H1 (cell line): ENCODE measurements around the gene CWH43. TPM values are rescaled to one million over a fixed set of nuclear protein-coding genes. Genes with fewer than 3 reads are reported as not detected.

Source experiments
- CTCF ChIA-PET: fragments of 300-600 bp; sonication (Branson Sonifier 250); formaldehyde crosslinking; loops from one replicate; lab custom pipeline; 2021; ENCODE audit not compliant: partially characterized antibody; lab: Charles Lee
- POLR2A ChIA-PET: fragments of 300-600 bp; sonication (Branson Sonifier 250); formaldehyde crosslinking; loops from one replicate; lab custom pipeline; 2021; ENCODE audit warnings: inconsistent platforms; ENCODE audit not compliant: partially characterized antibody; lab: Charles Lee
- DNase-seq, 2 experiments: peaks; one replicate each; pipeline versions ENCODE4 v3.0.0 to v3.0.0-alpha.2; 2010 to 2022; ENCODE audit warnings: low spot score in 2 of 2, low read depth in 1 of 2, mixed read lengths in 1 of 2
- FAIRE-seq: peaks from 2 replicates; lab custom pipeline; 2011; peaks lifted over from hg19 to GRCh38; lab: Jason Lieb, UNC
- H2AFZ ChIP-seq: 2 replicates; pipeline ENCODE4 v1.8.1; 2012; ENCODE audit warnings: low read length, inconsistent platforms
- H2AK5ac ChIP-seq: 2 replicates; pipeline ENCODE4 v1.6.1; 2013; ENCODE audit warnings: low read depth, low read length
- H2BK120ac ChIP-seq: replicated peaks from 2 replicates; pipeline ENCODE3; 2013; ENCODE audit warnings: low read depth, low read length, inconsistent platforms
- H2BK12ac ChIP-seq: 2 replicates; pipeline ENCODE4 v1.6.1; 2013; ENCODE audit warnings: low read depth, low read length
- H2BK15ac ChIP-seq: 2 replicates; pipeline ENCODE4 v1.6.1; 2013; ENCODE audit warnings: low read length
- H2BK20ac ChIP-seq: 2 replicates; pipeline ENCODE4 v1.6.1; 2013; ENCODE audit warnings: low read length
- H2BK5ac ChIP-seq: 2 replicates; pipeline ENCODE4 v1.6.1; 2013; ENCODE audit warnings: low read depth, low read length
- H3K14ac ChIP-seq: 2 replicates; pipeline ENCODE4 v1.6.1; 2013; ENCODE audit warnings: inconsistent platforms; ENCODE audit not compliant: insufficient read length
- H3K18ac ChIP-seq: 2 replicates; pipeline ENCODE4 v1.6.1; 2013; ENCODE audit warnings: low read length; ENCODE audit errors: extremely low read depth
- H3K23ac ChIP-seq: 2 replicates; pipeline ENCODE4 v1.6.1; 2013; ENCODE audit warnings: inconsistent platforms; ENCODE audit not compliant: insufficient read length
- H3K23me2 ChIP-seq: 2 replicates; pipeline ENCODE4 v1.6.1; 2013; ENCODE audit warnings: low read depth, low read length
- H3K27ac ChIP-seq: 2 replicates; pipeline ENCODE4 v1.6.1; 2011; ENCODE audit warnings: low read depth, low read length, inconsistent platforms
- H3K27me3 ChIP-seq, 4 experiments: replicated peaks in 1 of 4; 1 replicate in 1 of 4; 2 replicates in 3 of 4; pipeline versions ENCODE4 v1.6.1 to v1.8.1; 2011 to 2013; ENCODE audit warnings: low read length in 3 of 4, mild to moderate bottlenecking in 3 of 4, inconsistent platforms in 2 of 4, mixed read lengths in 2 of 4, moderate library complexity in 1 of 4; ENCODE audit not compliant: control insufficient read depth in 3 of 4, insufficient read depth in 3 of 4; ENCODE audit errors: extremely low read depth in 1 of 4
- H3K36me3 ChIP-seq, 4 experiments: 2 replicates each; pipeline versions ENCODE4 v1.6.1 to v1.8.1; 2011 to 2013; ENCODE audit warnings: mild to moderate bottlenecking in 4 of 4, low read length in 3 of 4, moderate library complexity in 2 of 4, control low read depth in 1 of 4, inconsistent platforms in 1 of 4; ENCODE audit not compliant: insufficient read depth in 4 of 4, control insufficient read depth in 2 of 4
- H3K4ac ChIP-seq: replicated peaks from 2 replicates; pipeline ENCODE3; 2013; ENCODE audit warnings: low read length, low read depth, mixed read lengths, inconsistent platforms; ENCODE audit not compliant: insufficient read length
- H3K4me1 ChIP-seq, 4 experiments: replicated peaks in 1 of 4; 1 replicate in 1 of 4; 2 replicates in 3 of 4; pipeline versions ENCODE4 v1.6.1 to v1.8.1; 2011 to 2013; ENCODE audit warnings: low read length in 3 of 4, inconsistent platforms in 2 of 4, mixed read lengths in 1 of 4; ENCODE audit not compliant: insufficient read depth in 4 of 4, control insufficient read depth in 3 of 4
- H3K4me2 ChIP-seq, 2 experiments: 2 replicates each; pipeline versions ENCODE4 v1.6.1 to v1.8.1; 2011 to 2013; ENCODE audit warnings: low read depth in 2 of 2, low read length in 2 of 2, control low read depth in 1 of 2, inconsistent platforms in 1 of 2, mild to moderate bottlenecking in 1 of 2; ENCODE audit not compliant: insufficient read depth in 1 of 2
- H3K4me3 ChIP-seq, 4 experiments: fragments of 200-600, 300-600 bp in 1 of 4; sonication (generic), shearing (Covaris generic), sonication (Bioruptor Twin) in 1 of 4; 2 replicates each; pipeline versions ENCODE4 v1.5.1 to v1.8.1; 2011 to 2016; ENCODE audit warnings: low read length in 4 of 4, low read depth in 3 of 4, control low read depth in 2 of 4, inconsistent platforms in 2 of 4, mild to moderate bottlenecking in 2 of 4, mixed read lengths in 1 of 4, moderate library complexity in 1 of 4; ENCODE audit not compliant: insufficient read depth in 2 of 4; ENCODE audit errors: extremely low read depth in 1 of 4
- H3K56ac ChIP-seq: replicated peaks from 2 replicates; pipeline ENCODE3; 2013; ENCODE audit warnings: low read depth, mild to moderate bottlenecking, mixed read lengths, low read length, inconsistent platforms; ENCODE audit not compliant: insufficient read length
- H3K79me1 ChIP-seq: 2 replicates; pipeline ENCODE4 v1.6.1; 2013; ENCODE audit warnings: low read depth, low read length, control low read depth
- H3K79me2 ChIP-seq, 2 experiments: 2 replicates each; pipeline versions ENCODE4 v1.6.1 to v1.8.1; 2012 to 2013; ENCODE audit warnings: low read length in 2 of 2, mild to moderate bottlenecking in 2 of 2, inconsistent platforms in 1 of 2; ENCODE audit not compliant: insufficient read depth in 2 of 2, control insufficient read depth in 1 of 2
- H3K9ac ChIP-seq, 4 experiments: replicated peaks in 1 of 4; 1 replicate in 1 of 4; 2 replicates in 3 of 4; pipeline versions ENCODE4 v1.6.1 to v1.8.1; 2011 to 2013; ENCODE audit warnings: low read depth in 3 of 4, low read length in 3 of 4, control low read depth in 2 of 4, mild to moderate bottlenecking in 2 of 4, moderate library complexity in 2 of 4, inconsistent platforms in 1 of 4; ENCODE audit errors: extremely low read depth in 1 of 4
- H3K9me3 ChIP-seq, 2 experiments: 2 replicates each; pipeline versions ENCODE4 v1.6.1 to v1.8.1; 2012 to 2013; ENCODE audit warnings: mild to moderate bottlenecking in 2 of 2, moderate library complexity in 2 of 2, control low read depth in 1 of 2, inconsistent platforms in 1 of 2, low read depth in 1 of 2, low read length in 1 of 2, mixed read lengths in 1 of 2; ENCODE audit not compliant: insufficient read depth in 2 of 2
- H4K20me1 ChIP-seq, 2 experiments: replicated peaks in 1 of 2; 2 replicates each; pipeline versions ENCODE3 to v1.8.1; 2011 to 2013; ENCODE audit warnings: inconsistent platforms in 2 of 2, low read length in 2 of 2, mild to moderate bottlenecking in 1 of 2; ENCODE audit not compliant: insufficient read depth in 2 of 2, control insufficient read depth in 1 of 2
- H4K5ac ChIP-seq: 2 replicates; pipeline ENCODE4 v1.6.1; 2013; ENCODE audit warnings: low read length, low read depth, mixed read lengths, inconsistent platforms; ENCODE audit not compliant: insufficient read length
- H4K8ac ChIP-seq: 2 replicates; pipeline ENCODE4 v1.8.0; 2013; ENCODE audit warnings: mild to moderate bottlenecking, moderate library complexity, low read length, inconsistent platforms; ENCODE audit not compliant: insufficient read depth; ENCODE audit errors: extremely low read depth
- H4K91ac ChIP-seq: replicated peaks from 2 replicates; pipeline ENCODE3; 2013; ENCODE audit warnings: low read length, mixed read lengths, inconsistent platforms; ENCODE audit not compliant: insufficient read length
- BRCA1 ChIP-seq: IDR thresholded peaks from 2 replicates; pipeline ENCODE4 v1.6.1; 2012; ENCODE audit warnings: low read depth, low read length, improper control_type of control experiment
- CHD2 ChIP-seq: IDR thresholded peaks from 2 replicates; pipeline ENCODE4 v1.6.1; 2012; ENCODE audit warnings: low read length, improper control_type of control experiment
- EZH2 ChIP-seq: fragments of 200-600 bp; sonication (generic); IDR thresholded peaks from 2 replicates; pipeline ENCODE4 v1.7.1; 2012; ENCODE audit warnings: low read depth, mild to moderate bottlenecking, moderate library complexity, low read length, inconsistent platforms; ENCODE audit not compliant: severe bottlenecking
- HDAC2 ChIP-seq, 2 experiments: fragments of 300-600 bp in 1 of 2; sonication (generic) in 1 of 2; IDR thresholded peaks; 2 replicates each; pipeline ENCODE4 v1.6.1; 2011 to 2012; ENCODE audit warnings: low read depth in 2 of 2, low read length in 2 of 2, mild to moderate bottlenecking in 2 of 2, moderate library complexity in 2 of 2, borderline replicate concordance in 1 of 2, inconsistent platforms in 1 of 2
- JUND ChIP-seq: IDR thresholded peaks from 2 replicates; pipeline ENCODE4 v1.6.1; 2011; ENCODE audit warnings: mild to moderate bottlenecking, improper control_type of control experiment, low read length
- KDM1A ChIP-seq: fragments of 200-600, 300-600 bp; sonication (generic); IDR thresholded peaks from 2 replicates; pipeline ENCODE4 v1.7.1; 2016; ENCODE audit warnings: mild to moderate bottlenecking, low read length, borderline replicate concordance
- NRF1 ChIP-seq: IDR thresholded peaks from 2 replicates; pipeline ENCODE4 v1.6.1; 2011; ENCODE audit warnings: mild to moderate bottlenecking, low read depth, low read length, improper control_type of control experiment
- POU5F1 ChIP-seq: IDR thresholded peaks from 2 replicates; pipeline ENCODE4 v1.6.1; 2011; ENCODE audit warnings: low read depth, mild to moderate bottlenecking, low read length, moderate library complexity
- SAP30 ChIP-seq: fragments of 300-600 bp; sonication (generic); IDR thresholded peaks from 2 replicates; pipeline ENCODE4 v1.7.1; 2012; ENCODE audit warnings: low read length, moderate library complexity, mild to moderate bottlenecking, inconsistent platforms; ENCODE audit not compliant: insufficient read depth, insufficient replicate concordance
- SIX5 ChIP-seq: IDR thresholded peaks from 2 replicates; pipeline ENCODE4 v1.6.1; 2011; ENCODE audit warnings: mild to moderate bottlenecking, low read depth, low read length
- polyA plus RNA-seq, 7 experiments: library from polyadenylated mRNA; depleted of rRNA in 3 of 7; stranded (reverse) in 5 of 7; unstranded in 2 of 7; fragments of >200 nt in 5 of 7; fragments of 200-250 nt in 2 of 7; gene quantifications; 1 replicate in 5 of 7; 2 replicates in 1 of 7; 4 replicates in 1 of 7; pipeline versions ENCODE4 v1.2.1 to v1.2.3, GENCODE V29; 2011 to 2013; ENCODE audit warnings: missing spikeins in 2 of 7, mixed read lengths in 2 of 7
- total RNA-seq: library from RNA; stranded (reverse); fragmentation: NEBNext Ultra II Directional; extraction: Animal tissue kit (Norgen Biotek cat#: 25700); gene quantifications from 2 replicates; pipeline ENCODE4 v1.2.1, GENCODE V29; 2021
- TF ChIP-seq, protein P1 (sequence below), 3 experiments: IDR thresholded peaks; 1 replicate in 2 of 3; 2 replicates in 1 of 3; pipeline versions ENCODE4 v1.5.1 to v1.6.1; 2011; ENCODE audit warnings: low read length in 3 of 3, mild to moderate bottlenecking in 3 of 3, inconsistent platforms in 2 of 3, low read depth in 1 of 3, moderate library complexity in 1 of 3; ENCODE audit not compliant: insufficient read depth in 1 of 3; ENCODE audit errors: control extremely low read depth in 1 of 3

The CWH43 gene
- total and polyA plus RNA-seq, 2 of the 8 experiments (the other 6 are each of a cell fraction or from before 2014, with no cell fraction given), result not detected

- no peaks in the 10 kb centered on the region; a peak in 2 of 7 replicates for H3K27me3 ChIP-seq
- H3K23ac ChIP-seq, result no peak overlapping the region
- no peak overlapping the region for H3K14ac ChIP-seq
- no peak for FAIRE-seq
- no peak overlapping the region for H3K4me3 ChIP-seq
- TF ChIP-seq CHD2 (no peak), EZH2 (no peak), BRCA1 (no peak), KDM1A (no peak), SAP30 (no peak), SIX5 (no peak), NRF1 (no peak), HDAC2 (IDR thresholded peaks at IDR 0.05; ENCODE audit: borderline replicate concordance in 1 of 2, low read depth in 2 of 2, low read length in 2 of 2) (no peak), JUND (no peak), POU5F1 (no peak)
- TF ChIP-seq, protein P1, sequence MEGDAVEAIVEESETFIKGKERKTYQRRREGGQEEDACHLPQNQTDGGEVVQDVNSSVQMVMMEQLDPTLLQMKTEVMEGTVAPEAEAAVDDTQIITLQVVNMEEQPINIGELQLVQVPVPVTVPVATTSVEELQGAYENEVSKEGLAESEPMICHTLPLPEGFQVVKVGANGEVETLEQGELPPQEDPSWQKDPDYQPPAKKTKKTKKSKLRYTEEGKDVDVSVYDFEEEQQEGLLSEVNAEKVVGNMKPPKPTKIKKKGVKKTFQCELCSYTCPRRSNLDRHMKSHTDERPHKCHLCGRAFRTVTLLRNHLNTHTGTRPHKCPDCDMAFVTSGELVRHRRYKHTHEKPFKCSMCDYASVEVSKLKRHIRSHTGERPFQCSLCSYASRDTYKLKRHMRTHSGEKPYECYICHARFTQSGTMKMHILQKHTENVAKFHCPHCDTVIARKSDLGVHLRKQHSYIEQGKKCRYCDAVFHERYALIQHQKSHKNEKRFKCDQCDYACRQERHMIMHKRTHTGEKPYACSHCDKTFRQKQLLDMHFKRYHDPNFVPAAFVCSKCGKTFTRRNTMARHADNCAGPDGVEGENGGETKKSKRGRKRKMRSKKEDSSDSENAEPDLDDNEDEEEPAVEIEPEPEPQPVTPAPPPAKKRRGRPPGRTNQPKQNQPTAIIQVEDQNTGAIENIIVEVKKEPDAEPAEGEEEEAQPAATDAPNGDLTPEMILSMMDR (IDR thresholded peaks at IDR 0.05; ENCODE audit: control extremely low read depth in 1 of 3, insufficient read depth in 1 of 3, low read depth in 1 of 3, low read length in 3 of 3), result no peak
- TF ChIP-seq, all 59 proteins: peak for 0
- no peaks in the 10 kb centered on the region for H3K79me2 ChIP-seq
- H3K9me3 ChIP-seq, result peaks cover 41 to 42% of the 10 kb centered on the region in 2 experiments
- H2AFZ ChIP-seq, result no peak overlapping the region
- H3K56ac ChIP-seq, result no peak overlapping the region
- H2BK12ac ChIP-seq, result no peak overlapping the region
- no peak overlapping the region for H2BK20ac ChIP-seq
- H4K91ac ChIP-seq, result no peak overlapping the region
- H2BK5ac ChIP-seq, result no peak overlapping the region
- H3K18ac ChIP-seq, result no peak overlapping the region
- no peak overlapping the region for H3K4ac ChIP-seq
- no peak overlapping the region for H4K5ac ChIP-seq
- no peak overlapping the region for H2BK15ac ChIP-seq
- no peak overlapping the region for H3K27ac ChIP-seq
- ChIA-PET CTCF (no interaction called here), POLR2A (no interaction called here)
- H3K4me2 ChIP-seq, result no peak overlapping the region
- H3K79me1 ChIP-seq, result no peaks in the 10 kb centered on the region
- no peaks in the 10 kb centered on the region for H3K23me2 ChIP-seq
- H3K36me3 ChIP-seq, result no peaks in the 10 kb centered on the region
- no peak overlapping the region for H2AK5ac ChIP-seq
- H4K8ac ChIP-seq, result no peak overlapping the region
- no peak overlapping the region for H3K9ac ChIP-seq
- no peak for DNase-seq
- H4K20me1 ChIP-seq, result no peaks in the 10 kb centered on the region
- H3K4me1 ChIP-seq, result no peaks in the 10 kb centered on the region
- H2BK120ac ChIP-seq, result no peak overlapping the region
Observed at GRCh38 chr4:49058306-49058705, 72.2 kb downstream of the CWH43 start.
